OCI-LY1 (cell line): ENCODE results near the gene SNX5.

Source experiments
- H2AFZ ChIP-seq: fragments of 200-600 bp; sonication (generic), shearing (Covaris generic); 2 replicates; pipeline ENCODE4 v1.6.0; 2014; ENCODE audit warnings: antibody characterized with exemption, mild to moderate bottlenecking, low read length
- H3F3A ChIP-seq: fragments of 200-600 bp; sonication (generic), shearing (Covaris generic); 2 replicates; pipeline ENCODE4 v1.6.0; 2014; ENCODE audit warnings: mild to moderate bottlenecking, antibody characterized with exemption, low read length, moderate library complexity; ENCODE audit not compliant: insufficient read depth
- H3K27ac ChIP-seq: fragments of 200-600 bp; sonication (generic); 2 replicates; pipeline ENCODE4 v1.5.1; 2014; ENCODE audit warnings: low read length, mixed run types, mild to moderate bottlenecking, low read depth; ENCODE audit not compliant: poor library complexity, severe bottlenecking
- H3K27me3 ChIP-seq: fragments of 200-600 bp; sonication (generic); 2 replicates; pipeline ENCODE4 v1.6.0; 2014; ENCODE audit warnings: antibody characterized with exemption, mild to moderate bottlenecking, low read length, moderate library complexity; ENCODE audit not compliant: insufficient read depth
- H3K36me3 ChIP-seq: fragments of 200-600 bp; sonication (generic); 2 replicates; pipeline ENCODE4 v1.6.1; 2014; ENCODE audit warnings: mild to moderate bottlenecking, antibody characterized with exemption, low read length, moderate library complexity, mixed read lengths; ENCODE audit not compliant: insufficient read depth
- H3K4me1 ChIP-seq: fragments of 200-600 bp; sonication (generic); 2 replicates; pipeline ENCODE4 v1.5.1; 2014; ENCODE audit warnings: mild to moderate bottlenecking, low read length, moderate library complexity; ENCODE audit not compliant: insufficient read depth, severe bottlenecking
- H3K4me2 ChIP-seq: fragments of 200-600 bp; sonication (generic), shearing (Covaris generic); 2 replicates; pipeline ENCODE4 v1.6.1; 2014; ENCODE audit warnings: low read length
- H3K4me3 ChIP-seq: fragments of 200-600 bp; sonication (generic); 2 replicates; pipeline ENCODE4 v1.5.1; 2014; ENCODE audit warnings: low read length, low read depth, mild to moderate bottlenecking, mixed read lengths; ENCODE audit not compliant: poor library complexity, severe bottlenecking
- H3K79me2 ChIP-seq: fragments of 200-600 bp; shearing (Covaris generic); 2 replicates; pipeline ENCODE4 v1.6.1; 2016; ENCODE audit warnings: mixed run types, low read length, mixed read lengths; ENCODE audit not compliant: insufficient read depth
- H3K9ac ChIP-seq: fragments of 200-600 bp; sonication (generic), shearing (Covaris generic); 2 replicates; pipeline ENCODE4 v1.6.1; 2014; ENCODE audit warnings: mild to moderate bottlenecking, low read length, mixed read lengths
- H3K9me2 ChIP-seq: fragments of 200-600 bp; sonication (generic), shearing (Covaris generic); 2 replicates; pipeline ENCODE4 v1.6.1; 2014; ENCODE audit warnings: low read depth, mild to moderate bottlenecking, low read length, mixed read lengths
- H3K9me3 ChIP-seq: fragments of 200-600 bp; shearing (Covaris generic); 2 replicates; pipeline ENCODE4 v1.6.1; 2014; ENCODE audit warnings: low read length, mixed read lengths
- H4K20me1 ChIP-seq: fragments of 200-600 bp; sonication (generic), shearing (Covaris generic); 2 replicates; pipeline ENCODE4 v1.6.0; 2016; ENCODE audit warnings: mild to moderate bottlenecking, low read length; ENCODE audit not compliant: insufficient read depth
- EZH2 ChIP-seq: fragments of 200-600 bp; sonication (generic), shearing (Covaris generic); IDR thresholded peaks from 2 replicates; pipeline ENCODE4 v1.8.0; 2017; ENCODE audit warnings: borderline replicate concordance, mixed run types, mild to moderate bottlenecking, antibody characterized with exemption, low read length, moderate library complexity, mixed read lengths
- TF ChIP-seq, protein P1 (sequence below): fragments of 200-600 bp; sonication (generic), shearing (Covaris generic); IDR thresholded peaks from 2 replicates; pipeline ENCODE4 v1.5.1; 2017; ENCODE audit warnings: mild to moderate bottlenecking, antibody characterized with exemption, low read length, moderate library complexity, mixed read lengths

SNX5 gene

GRCh38 chr20:18006684-18007083, 38.1 kb upstream of the SNX5 start:
- Histone ChIP-seq H3K27me3 (no peaks in the 10 kb centered on the region; the same call in 1 of the 2 replicates), H3K36me3 (no peaks in the 10 kb centered on the region), H4K20me1 (no peaks in the 10 kb centered on the region), H3K27ac (no peak overlapping the region), H2AFZ (no peak overlapping the region), H3K4me3 (no peak overlapping the region), H3K79me2 (no peaks in the 10 kb centered on the region), H3K9ac (no peak overlapping the region), H3K9me2 (no peaks in the 10 kb centered on the region), H3F3A (no peaks in the 10 kb centered on the region), H3K4me1 (peaks cover 17% of the 10 kb centered on the region), H3K9me3 (no peaks in the 10 kb centered on the region), H3K4me2 (no peak overlapping the region)
- no peak for TF ChIP-seq EZH2
- TF ChIP-seq, protein P1, sequence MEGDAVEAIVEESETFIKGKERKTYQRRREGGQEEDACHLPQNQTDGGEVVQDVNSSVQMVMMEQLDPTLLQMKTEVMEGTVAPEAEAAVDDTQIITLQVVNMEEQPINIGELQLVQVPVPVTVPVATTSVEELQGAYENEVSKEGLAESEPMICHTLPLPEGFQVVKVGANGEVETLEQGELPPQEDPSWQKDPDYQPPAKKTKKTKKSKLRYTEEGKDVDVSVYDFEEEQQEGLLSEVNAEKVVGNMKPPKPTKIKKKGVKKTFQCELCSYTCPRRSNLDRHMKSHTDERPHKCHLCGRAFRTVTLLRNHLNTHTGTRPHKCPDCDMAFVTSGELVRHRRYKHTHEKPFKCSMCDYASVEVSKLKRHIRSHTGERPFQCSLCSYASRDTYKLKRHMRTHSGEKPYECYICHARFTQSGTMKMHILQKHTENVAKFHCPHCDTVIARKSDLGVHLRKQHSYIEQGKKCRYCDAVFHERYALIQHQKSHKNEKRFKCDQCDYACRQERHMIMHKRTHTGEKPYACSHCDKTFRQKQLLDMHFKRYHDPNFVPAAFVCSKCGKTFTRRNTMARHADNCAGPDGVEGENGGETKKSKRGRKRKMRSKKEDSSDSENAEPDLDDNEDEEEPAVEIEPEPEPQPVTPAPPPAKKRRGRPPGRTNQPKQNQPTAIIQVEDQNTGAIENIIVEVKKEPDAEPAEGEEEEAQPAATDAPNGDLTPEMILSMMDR: no peak

DNA sequence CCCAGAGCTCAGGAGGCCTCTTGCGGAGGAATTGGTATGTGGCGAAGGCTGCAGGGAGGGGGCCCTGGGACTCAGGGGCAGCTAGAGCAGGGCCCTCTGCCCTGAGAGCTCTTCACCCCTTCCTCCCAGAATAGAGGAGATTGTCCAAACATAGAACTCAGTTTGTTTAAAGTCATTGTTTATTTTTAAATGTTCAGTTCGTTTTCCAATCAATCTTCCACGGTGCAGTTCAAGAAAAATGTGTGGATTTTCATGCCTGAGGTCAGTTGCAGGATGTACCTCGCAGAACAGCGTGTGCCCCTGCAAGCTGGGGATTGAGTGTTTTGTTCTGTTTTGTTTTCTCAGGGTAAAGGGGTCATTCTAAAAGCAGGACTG, 37.4 kb upstream of the SNX5 start:
- Histone ChIP-seq H3K4me3 (no peak overlapping the region), H3F3A (no peaks in the 10 kb centered on the region), H3K4me2 (peak overlapping the region; percentile 50; the same call in 1 of the 2 replicates), H3K36me3 (no peaks in the 10 kb centered on the region), H3K9me3 (no peaks in the 10 kb centered on the region), H3K27me3 (no peaks in the 10 kb centered on the region; the same call in 1 of the 2 replicates), H3K79me2 (no peaks in the 10 kb centered on the region), H3K9ac (no peak overlapping the region), H3K27ac (no peak overlapping the region), H2AFZ (no peak overlapping the region), H3K9me2 (no peaks in the 10 kb centered on the region), H4K20me1 (no peaks in the 10 kb centered on the region), H3K4me1 (peaks cover 17% of the 10 kb centered on the region)
- no peak for TF ChIP-seq EZH2
- TF ChIP-seq, protein P1: no peak

- Histone ChIP-seq H3K27me3 (no peaks in the 10 kb centered on the region; the same call in 1 of the 2 replicates), H3K79me2 (no peaks in the 10 kb centered on the region), H3K36me3 (no peaks in the 10 kb centered on the region), H2AFZ (no peak overlapping the region), H3K4me1 (peaks cover 17% of the 10 kb centered on the region), H3K9me3 (no peaks in the 10 kb centered on the region), H3K9ac (no peak overlapping the region), H3K9me2 (no peaks in the 10 kb centered on the region), H3F3A (no peaks in the 10 kb centered on the region), H3K4me3 (no peak overlapping the region), H3K27ac (no peak overlapping the region), H3K4me2 (peak overlapping the region; percentile 50), H4K20me1 (no peaks in the 10 kb centered on the region)
- TF ChIP-seq, protein P1: no peak
- no peak for TF ChIP-seq EZH2
Measured at GRCh38 chr20:18005170-18005989, 36.8 kb upstream of the SNX5 start.
